HG02798 (cell line): ENCODE data around the gene HLA-DMB.

Experiments used
- ATAC-seq: cut with Tn5 transposase; IDR thresholded peaks from one replicate; pipeline ENCODE4 v1.9.1; 2021; ENCODE audit warnings: mild to moderate bottlenecking; ENCODE audit not compliant: unreplicated experiment, poor library complexity

HLA-DMB gene

DNA sequence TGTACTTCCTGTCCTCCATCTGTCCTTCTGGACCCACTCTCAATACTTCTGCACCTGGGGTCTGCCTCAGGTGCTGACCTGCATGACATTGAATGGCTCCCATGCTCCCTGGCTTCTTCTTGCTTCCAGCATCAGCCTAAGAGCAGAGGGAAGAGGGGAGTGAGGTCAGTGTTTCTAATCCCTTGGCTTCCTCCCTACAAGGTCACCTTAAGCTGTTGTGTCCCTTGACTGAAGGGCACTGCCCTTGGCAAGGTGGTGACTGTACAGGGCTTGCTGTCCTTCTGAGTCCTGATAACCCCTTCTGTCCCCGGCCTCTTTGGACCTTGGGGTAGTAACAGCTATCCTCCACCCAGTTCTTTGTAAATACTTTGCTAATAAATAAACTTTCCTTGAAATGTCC, 9.6 kb downstream of the HLA-DMB start:
- ATAC-seq: no peak

DNA sequence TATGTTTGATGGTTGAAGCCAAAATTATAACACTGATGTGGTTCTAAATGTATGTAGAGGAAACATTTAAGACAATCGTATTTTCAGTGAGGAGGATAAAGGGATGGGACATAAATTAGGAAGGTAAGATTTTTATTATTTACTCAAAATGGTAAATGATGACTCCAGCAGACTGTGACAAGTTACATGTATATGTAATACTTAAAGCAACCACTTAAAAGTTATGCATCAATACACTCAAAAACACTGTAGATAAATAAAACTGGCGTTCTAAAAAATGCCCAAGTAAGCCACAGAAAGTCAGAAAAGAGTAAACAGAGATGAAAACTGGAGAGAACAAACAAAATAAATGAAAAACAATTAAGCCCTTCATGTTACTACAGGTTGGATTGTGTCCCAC, 18.7 kb downstream of the HLA-DMB start:
- no peak for ATAC-seq

DNA sequence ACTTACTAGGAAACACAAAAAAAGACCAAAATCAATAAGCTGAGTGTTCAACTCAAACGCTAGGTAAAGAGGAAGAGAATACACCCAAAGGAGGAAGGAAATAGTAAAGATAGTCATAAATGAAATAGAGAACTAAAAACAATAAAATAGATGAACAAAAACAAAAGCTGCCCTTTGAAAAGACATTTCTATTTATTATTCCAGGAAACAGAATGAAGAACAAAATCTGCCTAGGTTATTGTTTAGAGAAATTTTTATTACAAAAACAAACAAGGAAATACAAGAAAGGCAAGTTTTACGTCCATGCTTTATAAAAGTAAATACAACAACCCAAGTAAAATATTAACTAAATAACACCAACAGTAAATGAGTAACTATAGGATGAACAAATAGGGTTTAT, 20.1 kb downstream of the HLA-DMB start:
- no peak for ATAC-seq

DNA sequence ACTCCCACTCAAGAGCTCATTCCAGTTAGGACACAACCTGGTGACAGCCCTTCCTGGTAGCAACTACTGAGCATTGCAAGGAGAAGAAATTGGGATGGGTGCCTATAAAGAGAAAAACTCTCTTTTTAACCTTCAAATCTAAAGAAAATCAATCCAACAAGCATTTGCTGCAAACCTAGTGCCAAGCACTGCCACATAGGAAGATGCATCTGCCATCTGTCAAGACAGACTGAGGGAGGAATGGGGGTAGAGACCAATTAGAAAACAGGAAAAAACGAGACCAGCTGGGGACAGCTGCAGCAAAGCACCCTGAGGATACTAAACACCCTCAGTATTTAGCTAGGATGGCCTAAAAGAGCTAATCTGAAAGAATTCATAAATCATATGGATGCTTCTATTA, 27.9 kb downstream of the HLA-DMB start:
- no peak for ATAC-seq

DNA sequence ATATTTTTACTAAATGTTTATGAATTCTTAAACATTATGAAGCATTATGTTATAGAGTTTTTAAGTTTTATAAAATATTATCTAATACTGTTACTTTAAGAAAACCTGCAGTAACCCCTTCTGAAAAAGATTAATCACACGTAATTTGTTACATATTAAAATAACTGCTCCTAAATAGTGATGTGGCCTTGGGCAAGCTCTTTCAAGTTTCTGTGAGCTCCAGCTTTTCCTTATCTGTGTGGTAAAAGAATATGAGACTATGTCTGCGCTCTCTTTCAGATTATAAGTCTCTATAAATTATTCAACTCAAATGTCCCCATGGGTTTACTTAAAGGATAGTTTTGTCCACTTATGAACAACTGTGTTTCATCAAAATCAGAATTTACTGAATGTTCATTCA, 31.9 kb downstream of the HLA-DMB start:
- ATAC-seq: no peak

DNA sequence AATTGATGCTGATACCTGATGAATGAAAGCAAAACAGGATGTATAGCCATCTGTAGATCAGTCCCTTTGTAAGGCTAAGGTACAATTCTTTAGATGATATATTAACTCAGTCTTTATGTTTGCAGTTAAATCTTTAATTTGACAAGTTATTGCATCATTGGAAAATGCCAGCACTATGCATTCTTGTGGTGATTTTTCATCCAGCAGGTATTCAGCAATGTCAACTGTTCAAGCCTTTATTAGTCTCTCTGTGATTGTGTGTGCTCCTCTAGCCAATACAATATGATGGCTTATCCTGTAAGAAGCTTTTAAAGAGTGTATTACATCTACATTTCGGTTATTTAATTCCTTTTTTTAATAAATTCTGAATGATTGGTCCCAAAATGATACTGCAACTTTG, 34.3 kb downstream of the HLA-DMB start:
- no peak for ATAC-seq

DNA sequence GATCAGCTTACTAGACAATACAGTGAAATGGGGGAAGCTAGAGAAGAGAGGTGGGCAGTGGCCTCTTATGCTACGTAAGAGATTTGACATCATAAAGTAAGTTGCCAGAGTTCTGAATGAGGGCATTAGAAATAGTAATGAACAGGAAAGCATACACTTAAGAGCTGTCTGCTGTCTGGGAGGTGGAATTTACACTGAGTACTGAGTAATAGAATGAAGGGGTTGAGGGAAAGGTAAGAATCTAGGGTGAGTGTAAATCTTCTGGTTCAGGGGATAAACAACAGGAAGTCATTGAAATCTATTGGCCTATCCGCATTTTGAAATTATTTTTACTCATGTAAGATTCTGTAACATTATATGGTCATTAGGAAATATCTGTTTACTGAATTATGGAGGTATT, 35.8 kb downstream of the HLA-DMB start:
- no peak for ATAC-seq

DNA sequence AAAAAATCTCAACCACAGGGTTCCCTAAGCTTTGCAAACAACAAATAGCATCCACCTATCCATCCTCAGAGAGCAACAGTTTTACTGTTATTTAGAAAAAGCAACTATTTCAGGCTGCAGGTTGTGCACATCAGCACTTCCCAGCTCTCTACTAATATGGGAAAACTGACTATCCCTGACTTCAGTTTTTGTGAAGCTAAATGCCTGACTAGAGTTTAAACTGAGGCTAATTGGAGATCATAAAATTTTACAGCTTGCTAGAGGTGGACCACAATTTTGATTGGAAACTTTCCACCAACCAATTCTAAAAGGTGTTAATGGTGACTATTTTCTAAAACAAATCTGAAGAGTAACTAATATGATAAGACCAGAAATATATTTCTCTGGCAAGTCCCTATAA, 36.9 kb downstream of the HLA-DMB start:
- ATAC-seq: no peak

DNA sequence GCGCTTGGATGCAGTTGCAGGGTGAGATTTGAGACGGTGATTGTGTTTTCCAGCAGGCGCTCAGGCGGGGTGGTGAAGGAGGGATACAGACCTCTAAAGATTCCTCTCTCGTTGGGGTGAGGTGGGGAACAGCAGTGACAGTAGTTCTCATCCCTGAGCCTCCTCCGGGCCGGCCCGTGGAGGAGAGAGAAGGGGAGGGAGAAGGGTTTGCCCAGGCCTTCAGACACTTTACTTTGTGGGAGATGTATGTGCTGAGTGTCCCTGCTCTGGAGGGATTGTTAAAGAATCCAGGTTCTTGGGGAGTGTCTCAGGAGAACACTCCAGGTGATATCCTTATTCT, 45.9 kb downstream of the HLA-DMB start:
- ATAC-seq: peak; percentile 10

DNA sequence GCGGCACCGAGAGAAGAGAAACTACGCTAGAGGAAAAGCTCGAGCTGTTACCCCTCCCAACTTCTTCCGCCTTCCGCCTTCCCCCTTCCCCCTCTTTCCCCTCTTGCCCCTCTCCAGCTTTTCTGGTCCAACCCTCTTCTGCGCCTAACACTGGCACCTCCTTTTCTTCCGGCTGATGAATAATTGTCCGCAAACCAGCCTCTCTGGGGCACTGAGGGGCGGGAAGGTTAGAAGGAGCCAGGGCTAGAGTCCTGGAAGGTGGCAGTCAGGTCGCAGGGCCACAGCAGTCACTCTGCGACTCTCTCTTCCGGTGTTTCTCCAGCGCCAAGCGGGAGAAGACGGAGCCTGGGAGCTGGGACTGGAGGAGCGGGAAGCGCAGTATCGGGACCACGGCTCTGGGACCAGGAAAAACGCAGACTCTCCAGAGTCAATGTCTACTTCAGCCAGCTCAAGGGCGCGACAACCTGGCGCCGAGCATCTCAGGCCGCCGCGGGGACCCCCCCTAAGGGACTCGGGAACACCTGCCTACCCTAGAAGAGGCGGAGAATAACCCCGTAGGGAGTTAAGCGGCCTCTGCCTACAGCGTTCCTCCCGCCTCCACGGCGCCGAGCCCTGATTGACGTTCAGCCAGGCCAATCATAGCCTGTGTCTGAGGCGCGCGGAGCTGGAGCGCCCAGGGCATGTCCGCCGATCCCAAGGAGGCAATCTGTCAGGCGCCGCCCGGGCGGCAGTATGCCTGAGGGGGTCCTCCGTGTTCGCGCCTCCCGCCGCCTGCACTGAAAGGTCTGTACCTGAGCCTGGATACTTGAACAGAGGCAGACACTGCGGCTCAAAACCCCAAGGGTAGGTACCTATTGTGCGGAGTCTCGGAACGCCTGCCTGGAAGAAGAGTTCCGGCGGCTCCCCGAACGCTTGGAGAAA, 46.5 kb downstream of the HLA-DMB start:
- ATAC-seq: peak; percentile 97

DNA sequence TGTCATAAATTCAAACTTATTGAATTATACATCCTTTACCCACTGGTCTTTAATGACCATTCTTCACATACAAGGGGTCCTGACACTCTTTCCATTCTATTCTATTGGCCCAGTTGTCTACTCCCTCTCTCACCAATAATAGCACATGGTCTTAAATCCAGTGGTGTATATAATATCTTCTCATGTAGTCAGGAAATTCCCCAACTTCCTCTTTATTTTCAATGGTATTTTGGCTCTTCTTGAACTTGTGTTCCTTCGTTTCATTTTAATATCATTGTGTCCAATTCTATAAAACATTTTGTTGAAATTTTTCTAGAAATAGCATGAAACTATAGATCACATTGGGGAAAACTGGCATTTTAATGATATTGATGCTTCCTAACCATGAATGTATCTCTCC, 50.0 kb downstream of the HLA-DMB start:
- ATAC-seq: no peak

DNA sequence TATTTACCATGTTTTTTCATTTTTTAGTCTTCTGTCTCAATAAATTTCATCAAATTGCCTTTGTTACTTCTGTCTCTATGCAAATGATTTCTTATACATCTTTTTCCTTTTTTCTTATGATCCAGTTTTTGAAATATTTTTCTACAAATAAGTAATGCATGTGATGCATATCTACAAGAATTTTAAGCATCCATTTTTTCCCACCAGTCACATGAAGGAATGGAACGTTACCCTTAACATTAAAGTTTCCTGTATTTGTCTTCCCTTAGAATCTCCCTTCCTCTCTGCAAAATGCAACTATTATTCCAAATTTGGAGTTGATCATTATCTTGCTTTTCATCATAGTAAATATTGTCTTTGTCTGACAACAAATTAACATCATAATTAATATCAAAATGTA, 51.3 kb downstream of the HLA-DMB start:
- ATAC-seq: no peak

DNA sequence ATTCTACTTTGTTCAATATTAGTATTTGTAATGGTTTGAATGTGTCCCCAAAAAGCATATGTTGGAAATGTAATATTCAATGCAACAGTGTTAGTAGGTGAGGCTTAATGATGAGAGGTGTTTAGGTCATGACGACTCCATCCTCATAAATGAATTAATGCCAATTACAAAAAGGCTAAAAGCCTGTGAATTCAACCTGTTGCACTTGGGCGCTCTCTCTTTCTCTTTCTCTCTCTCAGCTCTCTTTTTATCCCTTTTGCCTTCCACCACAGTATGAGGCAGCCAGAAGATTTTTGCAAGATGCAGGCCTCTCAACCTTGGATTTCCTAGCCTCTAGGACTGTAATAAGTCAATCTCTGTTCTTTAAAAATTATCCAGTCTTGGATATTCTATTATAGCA, 52.3 kb downstream of the HLA-DMB start:
- ATAC-seq: no peak

DNA sequence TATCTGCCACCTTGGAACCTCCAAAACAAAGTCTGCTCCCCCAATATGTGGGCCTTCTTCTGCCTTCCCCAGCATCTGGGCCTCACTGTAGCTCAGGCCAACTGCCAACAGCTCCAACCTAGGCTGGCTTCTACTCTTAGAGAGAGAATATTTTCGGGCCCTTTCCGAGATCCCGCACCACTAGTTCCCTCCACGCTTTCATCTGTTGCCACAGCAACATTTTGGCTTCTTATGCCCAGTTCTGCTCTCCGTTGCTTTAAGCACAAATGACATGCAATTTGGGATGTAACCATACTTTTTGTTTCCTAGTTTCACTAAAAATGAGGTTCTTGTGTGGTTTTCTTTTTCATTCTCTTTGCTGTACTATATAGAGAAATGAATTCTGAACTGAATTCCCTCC, 53.2 kb downstream of the HLA-DMB start:
- ATAC-seq: no peak

DNA sequence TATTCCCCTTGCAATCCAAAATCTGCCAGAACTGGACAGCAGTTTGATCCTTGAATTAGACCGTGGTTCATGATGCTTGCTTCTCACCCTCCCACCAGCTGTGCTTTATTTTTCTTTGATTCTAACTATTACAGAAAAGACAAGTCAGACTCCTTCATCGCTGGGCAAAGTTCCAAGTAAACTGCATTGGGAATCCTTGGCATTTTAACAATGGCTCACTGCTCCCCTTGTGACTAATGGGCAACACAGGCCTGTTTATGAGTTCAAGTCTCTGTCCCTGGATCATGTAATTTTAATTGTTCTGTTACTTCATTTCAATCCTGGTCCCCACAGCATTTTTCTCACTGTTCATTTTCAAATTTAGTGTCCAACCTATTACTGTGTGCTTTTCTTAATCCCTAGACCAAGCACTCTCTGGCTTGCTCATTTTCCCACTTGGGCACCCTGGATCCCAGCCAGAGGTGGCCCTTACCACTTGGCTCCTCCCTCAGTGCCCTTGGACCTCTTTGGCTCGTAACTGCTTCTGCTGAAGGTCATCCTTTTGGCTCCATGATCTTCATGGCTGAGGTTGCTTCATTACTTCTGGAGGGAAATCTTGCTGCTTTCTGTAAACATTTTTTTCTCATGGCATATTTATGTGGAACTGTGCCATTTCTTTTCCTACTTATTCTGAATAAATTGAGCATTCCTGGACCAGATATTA, 54.0 kb downstream of the HLA-DMB start:
- no peak for ATAC-seq

DNA sequence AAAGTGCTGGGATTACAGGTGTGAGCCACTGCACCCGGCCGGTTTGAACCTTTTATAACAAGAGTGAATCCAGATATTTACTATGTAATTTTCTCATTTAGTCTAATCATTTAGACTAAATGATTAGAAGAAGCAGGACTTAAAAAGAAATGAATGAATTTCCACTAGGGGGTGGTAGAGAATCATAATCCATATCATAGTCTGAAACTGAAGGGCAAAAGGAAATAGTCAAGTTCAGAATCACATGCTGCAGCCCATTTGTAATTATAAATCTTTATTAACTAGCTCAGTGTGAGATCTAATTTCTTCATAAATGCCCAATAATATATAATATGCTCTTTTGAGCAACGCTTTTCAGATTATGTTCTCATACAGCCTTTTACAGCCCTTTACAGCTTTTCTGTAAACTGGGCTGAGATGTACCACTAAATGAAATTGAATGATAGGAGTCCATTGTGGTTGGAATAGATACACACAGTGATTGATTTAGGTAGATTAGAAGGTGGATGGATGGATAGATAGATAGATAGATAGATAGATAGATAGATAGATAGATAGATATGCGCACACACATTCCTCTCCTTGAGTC, 55.0 kb downstream of the HLA-DMB start:
- ATAC-seq: no peak
